ENCODE measurements around the gene ZRANB3. TPM values are rescaled to one million over a fixed set of nuclear protein-coding genes. Genes with fewer than 3 reads are reported as not detected.
"Not testable (repeated sequence)": the region's sequence is repeated elsewhere in the genome, so short reads cannot be mapped to it uniquely, and the experiment has no call there.

ZRANB3 gene
- total RNA-seq, 1 donor from 2014 or later: 1.4 TPM

DNA sequence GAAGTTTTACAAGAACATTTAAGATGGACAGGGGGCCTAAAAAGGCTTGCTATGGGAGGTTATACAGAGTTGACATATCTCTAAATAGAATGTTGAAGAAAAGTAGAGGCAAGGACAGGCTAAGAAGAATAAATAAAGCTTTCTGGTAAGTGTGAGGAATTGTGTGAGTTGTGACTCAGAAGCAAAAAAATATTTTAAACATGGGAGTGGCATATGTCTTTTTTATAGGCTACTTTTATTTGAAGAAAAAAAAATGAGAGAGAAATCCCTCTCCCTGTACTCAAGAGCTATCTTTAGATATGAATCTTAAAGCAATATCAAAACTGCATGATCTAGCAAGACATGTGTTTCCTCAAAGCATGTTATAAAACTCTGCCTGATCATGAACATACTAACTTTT is 437.8 kb downstream of the ZRANB3 start:
- no peak for DNase-seq
- no peak overlapping the region for H3K4me3 ChIP-seq

DNA sequence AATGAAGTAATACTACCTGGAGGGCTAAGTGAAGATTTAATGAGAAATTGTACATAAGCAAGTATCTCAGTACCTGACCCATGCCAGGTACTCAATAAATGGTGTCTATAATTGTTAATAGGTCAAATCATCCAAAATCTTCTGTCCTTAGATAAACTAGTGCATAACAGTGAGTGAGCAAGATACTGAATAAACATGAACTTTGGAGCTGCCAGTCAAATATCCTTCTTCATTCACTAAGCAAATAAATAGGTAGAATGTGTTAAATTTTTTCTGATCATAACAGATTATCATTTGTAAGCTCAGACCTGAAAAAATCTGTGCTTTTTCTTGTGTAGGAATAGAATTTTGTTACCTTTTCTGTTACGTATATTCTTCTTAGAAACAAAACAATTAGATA is 439.3 kb downstream of the ZRANB3 start:
- Histone ChIP-seq H3K36me3 (peaks cover 42% of the 10 kb centered on the region), H3K4me3 (no peak overlapping the region), H3K4me1 (peaks cover 12% of the 10 kb centered on the region), H3K27me3 (ENCODE audit: low read depth) (no peaks in the 10 kb centered on the region), H3K27ac (replicated peaks) (no peak overlapping the region), H3K9me3 (replicated peaks) (peaks cover 12% of the 10 kb centered on the region)
- TF ChIP-seq, protein P1, sequence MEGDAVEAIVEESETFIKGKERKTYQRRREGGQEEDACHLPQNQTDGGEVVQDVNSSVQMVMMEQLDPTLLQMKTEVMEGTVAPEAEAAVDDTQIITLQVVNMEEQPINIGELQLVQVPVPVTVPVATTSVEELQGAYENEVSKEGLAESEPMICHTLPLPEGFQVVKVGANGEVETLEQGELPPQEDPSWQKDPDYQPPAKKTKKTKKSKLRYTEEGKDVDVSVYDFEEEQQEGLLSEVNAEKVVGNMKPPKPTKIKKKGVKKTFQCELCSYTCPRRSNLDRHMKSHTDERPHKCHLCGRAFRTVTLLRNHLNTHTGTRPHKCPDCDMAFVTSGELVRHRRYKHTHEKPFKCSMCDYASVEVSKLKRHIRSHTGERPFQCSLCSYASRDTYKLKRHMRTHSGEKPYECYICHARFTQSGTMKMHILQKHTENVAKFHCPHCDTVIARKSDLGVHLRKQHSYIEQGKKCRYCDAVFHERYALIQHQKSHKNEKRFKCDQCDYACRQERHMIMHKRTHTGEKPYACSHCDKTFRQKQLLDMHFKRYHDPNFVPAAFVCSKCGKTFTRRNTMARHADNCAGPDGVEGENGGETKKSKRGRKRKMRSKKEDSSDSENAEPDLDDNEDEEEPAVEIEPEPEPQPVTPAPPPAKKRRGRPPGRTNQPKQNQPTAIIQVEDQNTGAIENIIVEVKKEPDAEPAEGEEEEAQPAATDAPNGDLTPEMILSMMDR (IDR thresholded peaks at IDR 0.05; ENCODE audit: borderline replicate concordance): no peak
- no peak for DNase-seq
- intact Hi-C loops (cut with micrococcal nuclease): no loop called here

More for the DNA sequence above, 437.8 kb downstream of the ZRANB3 start:
- H3K27me3 ChIP-seq (ENCODE audit: low read depth): no peaks in the 10 kb centered on the region
- intact Hi-C loops (cut with micrococcal nuclease): no loop called here
- peaks cover 12% of the 10 kb centered on the region for H3K9me3 ChIP-seq (replicated peaks)
- TF ChIP-seq, protein P1 (IDR thresholded peaks at IDR 0.05; ENCODE audit: borderline replicate concordance): no peak
- no peak overlapping the region for H3K27ac ChIP-seq (replicated peaks)
- H3K36me3 ChIP-seq: peaks cover 42% of the 10 kb centered on the region
- H3K4me1 ChIP-seq: peaks cover 12% of the 10 kb centered on the region

DNA sequence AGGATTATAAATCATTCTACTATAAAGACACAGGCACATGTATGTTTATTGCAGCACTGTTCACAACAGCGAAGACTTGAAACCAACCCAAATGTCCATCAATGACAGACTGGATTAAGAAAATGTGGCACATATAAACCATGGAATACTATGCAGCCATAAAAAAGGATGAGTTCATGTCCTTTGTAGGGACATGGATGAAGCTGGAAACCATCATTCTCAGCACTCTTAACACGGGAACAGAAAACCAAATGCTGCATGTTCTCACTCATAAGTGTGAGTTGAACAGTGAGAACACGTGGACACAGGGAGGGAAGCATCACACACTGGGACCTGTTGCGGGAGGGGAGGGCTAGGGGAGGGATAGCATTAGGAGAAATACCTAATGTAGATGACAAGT is 441.4 kb downstream of the ZRANB3 start:
- Histone ChIP-seq H3K36me3 (peaks cover 29% of the 10 kb centered on the region), H3K4me1 (peaks cover 22% of the 10 kb centered on the region), H3K9me3 (replicated peaks) (peaks cover 12% of the 10 kb centered on the region)
- intact Hi-C loops (cut with micrococcal nuclease); H3K27me3 ChIP-seq (ENCODE audit: low read depth); H3K27ac ChIP-seq (replicated peaks); DNase-seq; H3K4me3 ChIP-seq: not testable (repeated sequence)

Other genes with a start within 250 kb of the ZRANB3 start
- gene R3HDM1, start 266 bp upstream of the ZRANB3 start, total RNA-seq: 17.8 TPM
- gene UBXN4, start 210.6 kb upstream of the ZRANB3 start, total RNA-seq: 58.1 TPM